Measurements from ENCODE around the gene PAIP1.
"Not testable (repeated sequence)": the region's sequence is repeated elsewhere in the genome, so short reads cannot be mapped to it uniquely, and the experiment has no call there.

PAIP1 gene

GRCh38 chr5:43561356-43561755 lies 4.5 kb upstream of the PAIP1 start:
- TF ChIP-seq CTCF (IDR thresholded peaks at IDR 0.05; ENCODE audit: insufficient read depth, low read depth, low read length, missing control alignments): no peak
- DNase-seq (ENCODE audit: low read depth): no peak
- H3K4me3 ChIP-seq (ENCODE audit: low read length): no peak overlapping the region

- no peak overlapping the region for H3K4me3 ChIP-seq (ENCODE audit: low read length)
- DNase-seq (ENCODE audit: low read depth): peak; percentile 52
- TF ChIP-seq CTCF (IDR thresholded peaks at IDR 0.05; ENCODE audit: insufficient read depth, low read depth, low read length, missing control alignments): no peak
These were observed 3.3 kb upstream of the PAIP1 start for GRCh38 chr5:43560128-43560527.

- DNase-seq (ENCODE audit: low read depth): not testable (repeated sequence)
- H3K4me3 ChIP-seq (ENCODE audit: low read length): peak overlapping the region; percentile 67
These were observed 345 bp downstream of the PAIP1 start for GRCh38 chr5:43556607-43556856.

GRCh38 chr5:43555895-43556606 lies 826 bp downstream of the PAIP1 start:
- no peak for TF ChIP-seq CTCF (IDR thresholded peaks at IDR 0.05; ENCODE audit: insufficient read depth, low read depth, low read length, missing control alignments)
- DNase-seq (ENCODE audit: low read depth): peak; percentile 60
- peak overlapping the region; percentile 67 for H3K4me3 ChIP-seq (ENCODE audit: low read length)

- no peak for TF ChIP-seq CTCF (IDR thresholded peaks at IDR 0.05; ENCODE audit: insufficient read depth, low read depth, low read length, missing control alignments)
- peak overlapping the region; percentile 67 for H3K4me3 ChIP-seq (ENCODE audit: low read length)
- no peak for DNase-seq (ENCODE audit: low read depth)
These were observed 2.4 kb downstream of the PAIP1 start for GRCh38 chr5:43554497-43554896.

GRCh38 chr5:43553381-43553780 lies 3.5 kb downstream of the PAIP1 start:
- TF ChIP-seq CTCF (IDR thresholded peaks at IDR 0.05; ENCODE audit: insufficient read depth, low read depth, low read length, missing control alignments): no peak
- peak; percentile 20 for DNase-seq (ENCODE audit: low read depth)
- H3K4me3 ChIP-seq (ENCODE audit: low read length): no peak overlapping the region

GRCh38 chr5:43551731-43552130 lies 5.1 kb downstream of the PAIP1 start:
- no peak for DNase-seq (ENCODE audit: low read depth)
- no peak for TF ChIP-seq CTCF (IDR thresholded peaks at IDR 0.05; ENCODE audit: insufficient read depth, low read depth, low read length, missing control alignments)
- H3K4me3 ChIP-seq (ENCODE audit: low read length): no peak overlapping the region

- DNase-seq (ENCODE audit: low read depth); H3K4me3 ChIP-seq (ENCODE audit: low read length): not testable (repeated sequence)
These were observed 7.6 kb downstream of the PAIP1 start for GRCh38 chr5:43549272-43549671.
